Smooth muscle cell (in vitro differentiated cells): ENCODE measurements around the gene CRY1. TPM values are rescaled to one million over a fixed set of nuclear protein-coding genes. Genes with fewer than 3 reads are reported as not detected.
A peak's percentile ranks its signal among the peaks of the same experiment; 100 is the strongest.

Source experiments
- DNase-seq: peaks from one replicate; lab custom pipeline; 2025; ENCODE audit not compliant: unreplicated experiment; lab: John Stamatoyannopoulos, UW
- H2AFZ ChIP-seq: fragments of 200-600 bp; sonication (generic); 2 replicates; pipeline ENCODE4 v1.6.0; 2016; ENCODE audit warnings: antibody characterized with exemption, low read depth, mild to moderate bottlenecking
- H3F3A ChIP-seq: fragments of 200-600 bp; sonication (generic); 2 replicates; pipeline ENCODE4 v1.6.0; 2017; ENCODE audit warnings: antibody characterized with exemption, low read depth
- H3K27ac ChIP-seq: fragments of 200-600 bp; sonication (generic); 2 replicates; pipeline ENCODE4 v1.5.1; 2016; ENCODE audit warnings: low read depth, mild to moderate bottlenecking
- H3K27me3 ChIP-seq: fragments of 200-600 bp; sonication (generic); 2 replicates; pipeline ENCODE4 v1.6.1; 2016; ENCODE audit warnings: low read depth, mild to moderate bottlenecking
- H3K36me3 ChIP-seq: fragments of 200-600 bp; sonication (generic); 2 replicates; pipeline ENCODE4 v1.5.1; 2016; ENCODE audit warnings: low read depth
- H3K4me1 ChIP-seq: fragments of 200-600 bp; sonication (generic); 2 replicates; pipeline ENCODE4 v1.5.1; 2016; ENCODE audit warnings: low read depth
- H3K4me2 ChIP-seq: fragments of 200-600 bp; sonication (generic); 2 replicates; pipeline ENCODE4 v1.6.0; 2016; ENCODE audit warnings: mild to moderate bottlenecking
- H3K4me3 ChIP-seq: fragments of 200-600 bp; sonication (generic); 2 replicates; pipeline ENCODE4 v1.5.1; 2016; ENCODE audit warnings: mild to moderate bottlenecking
- H3K79me2 ChIP-seq: fragments of 200-600 bp; sonication (generic); 2 replicates; pipeline ENCODE4 v1.6.0; 2016; ENCODE audit warnings: low read depth, mild to moderate bottlenecking
- H3K9ac ChIP-seq: fragments of 200-600 bp; sonication (generic); 2 replicates; pipeline ENCODE4 v1.6.0; 2016; ENCODE audit warnings: low read depth
- H3K9me3 ChIP-seq: fragments of 200-600 bp; sonication (generic); replicated peaks from 2 replicates; pipeline ENCODE4 v1.5.1; 2016; ENCODE audit warnings: low read depth
- H4K20me1 ChIP-seq: fragments of 200-600 bp; sonication (generic); 2 replicates; pipeline ENCODE4 v1.6.0; 2016; ENCODE audit warnings: low read depth
- WGBS: methylation state at CpG from one replicate; pipeline ENCODE4 v1.1.7; 2016; ENCODE audit warnings: low lambda C conversion rate; 5-methylcytosine and 5-hydroxymethylcytosine counted together
- polyA plus RNA-seq: library from polyadenylated mRNA; unstranded; fragments of >200 nt; fragmentation: Nextera tagmentation; extraction: Ambion mirVana; gene quantifications from 2 replicates; pipeline ENCODE4 v1.2.1, GENCODE V29; 2016
- total RNA-seq: library from RNA; depleted of rRNA; stranded (reverse); fragments of >200 nt; gene quantifications from 2 replicates; pipeline ENCODE4 v1.2.3, GENCODE V29; 2014
- TF ChIP-seq, protein P1 (sequence below): fragments of 200-600 bp; sonication (generic); IDR thresholded peaks from 2 replicates; pipeline ENCODE4 v1.5.1; 2017; ENCODE audit warnings: borderline replicate concordance, mild to moderate bottlenecking, antibody characterized with exemption; ENCODE audit not compliant: insufficient read depth, poor library complexity, severe bottlenecking

CRY1 gene
- total and polyA plus RNA-seq, 2 experiments from 2014 or later: 19.9 to 28.2 TPM

GRCh38 chr12:106981788-106982187 lies 111.6 kb downstream of the CRY1 start:
- Histone ChIP-seq H3K4me3 (no peak overlapping the region), H3F3A (peaks cover 37% of the 10 kb centered on the region)
- 94% methylated on average over 3 of the region's 3 CpGs for WGBS

DNA sequence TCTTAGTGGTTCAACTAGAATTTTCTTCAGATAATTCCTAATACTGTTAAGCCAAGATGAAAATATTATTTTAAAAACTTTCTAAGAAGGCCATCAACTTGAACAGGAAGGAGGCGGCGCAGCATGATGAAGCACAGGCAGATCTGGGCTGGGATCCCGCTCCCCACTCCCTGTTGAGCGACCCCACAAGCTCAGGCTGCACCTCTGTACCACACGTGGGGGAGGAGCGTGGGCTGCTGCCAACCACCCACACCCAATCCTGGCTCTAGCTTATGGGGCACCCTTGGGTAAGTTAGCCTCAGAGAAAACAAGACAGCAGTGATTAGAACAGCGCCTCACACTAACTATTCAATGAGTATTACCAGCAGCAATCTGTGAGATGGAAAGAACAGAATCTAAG lies 112.4 kb downstream of the CRY1 start:
- DNase-seq: no peak
- no peak overlapping the region for H3K9ac ChIP-seq
- peaks cover 57% of the 10 kb centered on the region for H4K20me1 ChIP-seq
- H3K27me3 ChIP-seq: no peaks in the 10 kb centered on the region
- H3K27ac ChIP-seq: peak overlapping the region; percentile 3
- 95% methylated on average over 7 of the region's 7 CpGs for WGBS
- TF ChIP-seq, protein P1, sequence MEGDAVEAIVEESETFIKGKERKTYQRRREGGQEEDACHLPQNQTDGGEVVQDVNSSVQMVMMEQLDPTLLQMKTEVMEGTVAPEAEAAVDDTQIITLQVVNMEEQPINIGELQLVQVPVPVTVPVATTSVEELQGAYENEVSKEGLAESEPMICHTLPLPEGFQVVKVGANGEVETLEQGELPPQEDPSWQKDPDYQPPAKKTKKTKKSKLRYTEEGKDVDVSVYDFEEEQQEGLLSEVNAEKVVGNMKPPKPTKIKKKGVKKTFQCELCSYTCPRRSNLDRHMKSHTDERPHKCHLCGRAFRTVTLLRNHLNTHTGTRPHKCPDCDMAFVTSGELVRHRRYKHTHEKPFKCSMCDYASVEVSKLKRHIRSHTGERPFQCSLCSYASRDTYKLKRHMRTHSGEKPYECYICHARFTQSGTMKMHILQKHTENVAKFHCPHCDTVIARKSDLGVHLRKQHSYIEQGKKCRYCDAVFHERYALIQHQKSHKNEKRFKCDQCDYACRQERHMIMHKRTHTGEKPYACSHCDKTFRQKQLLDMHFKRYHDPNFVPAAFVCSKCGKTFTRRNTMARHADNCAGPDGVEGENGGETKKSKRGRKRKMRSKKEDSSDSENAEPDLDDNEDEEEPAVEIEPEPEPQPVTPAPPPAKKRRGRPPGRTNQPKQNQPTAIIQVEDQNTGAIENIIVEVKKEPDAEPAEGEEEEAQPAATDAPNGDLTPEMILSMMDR: no peak
- peaks cover 10% of the 10 kb centered on the region for H3K79me2 ChIP-seq
- H3K36me3 ChIP-seq: no peaks in the 10 kb centered on the region
- no peak overlapping the region for H2AFZ ChIP-seq
- peaks cover 6% of the 10 kb centered on the region for H3K4me1 ChIP-seq
- H3K4me3 ChIP-seq: no peak overlapping the region
- no peak overlapping the region for H3K4me2 ChIP-seq
- no peaks in the 10 kb centered on the region for H3K9me3 ChIP-seq
- H3F3A ChIP-seq: peaks cover 44% of the 10 kb centered on the region

More at GRCh38 chr12:106981788-106982187, 111.6 kb downstream of the CRY1 start:
- Histone ChIP-seq H4K20me1 (peaks cover 49% of the 10 kb centered on the region), H3K79me2 (peaks cover 14% of the 10 kb centered on the region), H3K27ac (no peak overlapping the region), H3K36me3 (no peaks in the 10 kb centered on the region), H3K4me2 (no peak overlapping the region), H3K9me3 (no peaks in the 10 kb centered on the region), H3K4me1 (peaks cover 12% of the 10 kb centered on the region), H2AFZ (no peak overlapping the region), H3K9ac (no peak overlapping the region), H3K27me3 (no peaks in the 10 kb centered on the region)
- TF ChIP-seq, protein P1: no peak
- DNase-seq: no peak

GRCh38 chr12:106978035-106978800 lies 115.1 kb downstream of the CRY1 start:
- no peak overlapping the region for H3K4me3 ChIP-seq
- no peak overlapping the region for H3K4me2 ChIP-seq
- no peaks in the 10 kb centered on the region for H3K9me3 ChIP-seq
- TF ChIP-seq, protein P1: no peak
- H3K4me1 ChIP-seq: no peaks in the 10 kb centered on the region
- peak overlapping the region; percentile 42 for H3K27ac ChIP-seq
- H3K36me3 ChIP-seq: no peaks in the 10 kb centered on the region
- no peaks in the 10 kb centered on the region for H3K27me3 ChIP-seq
- peaks cover 64% of the 10 kb centered on the region for H3F3A ChIP-seq
- H4K20me1 ChIP-seq: peaks cover 85% of the 10 kb centered on the region
- DNase-seq: no peak
- H3K9ac ChIP-seq: no peak overlapping the region
- H2AFZ ChIP-seq: no peak overlapping the region
- peaks cover 3% of the 10 kb centered on the region for H3K79me2 ChIP-seq
- 79% methylated on average over 9 of the region's 9 CpGs for WGBS

- TF ChIP-seq, protein P1: no peak
- no peak overlapping the region for H3K4me3 ChIP-seq
- H4K20me1 ChIP-seq: peaks cover 96% of the 10 kb centered on the region
- no peak for DNase-seq
- no peak overlapping the region for H2AFZ ChIP-seq
- no peaks in the 10 kb centered on the region for H3K27me3 ChIP-seq
- H3K27ac ChIP-seq: peak overlapping the region; percentile 51
- H3K36me3 ChIP-seq: peaks cover 7% of the 10 kb centered on the region
- no peaks in the 10 kb centered on the region for H3K9me3 ChIP-seq
- H3K4me2 ChIP-seq: no peak overlapping the region
- peaks cover 18% of the 10 kb centered on the region for H3K79me2 ChIP-seq
- 94% methylated on average over 1 of the region's 1 CpG for WGBS
- no peak overlapping the region for H3K9ac ChIP-seq
- H3F3A ChIP-seq: peaks cover 54% of the 10 kb centered on the region
- no peaks in the 10 kb centered on the region for H3K4me1 ChIP-seq
Measured at GRCh38 chr12:106976668-106977067, 116.7 kb downstream of the CRY1 start.
